ENCODE data around the gene ZMYND10.

ZMYND10 gene

DNA sequence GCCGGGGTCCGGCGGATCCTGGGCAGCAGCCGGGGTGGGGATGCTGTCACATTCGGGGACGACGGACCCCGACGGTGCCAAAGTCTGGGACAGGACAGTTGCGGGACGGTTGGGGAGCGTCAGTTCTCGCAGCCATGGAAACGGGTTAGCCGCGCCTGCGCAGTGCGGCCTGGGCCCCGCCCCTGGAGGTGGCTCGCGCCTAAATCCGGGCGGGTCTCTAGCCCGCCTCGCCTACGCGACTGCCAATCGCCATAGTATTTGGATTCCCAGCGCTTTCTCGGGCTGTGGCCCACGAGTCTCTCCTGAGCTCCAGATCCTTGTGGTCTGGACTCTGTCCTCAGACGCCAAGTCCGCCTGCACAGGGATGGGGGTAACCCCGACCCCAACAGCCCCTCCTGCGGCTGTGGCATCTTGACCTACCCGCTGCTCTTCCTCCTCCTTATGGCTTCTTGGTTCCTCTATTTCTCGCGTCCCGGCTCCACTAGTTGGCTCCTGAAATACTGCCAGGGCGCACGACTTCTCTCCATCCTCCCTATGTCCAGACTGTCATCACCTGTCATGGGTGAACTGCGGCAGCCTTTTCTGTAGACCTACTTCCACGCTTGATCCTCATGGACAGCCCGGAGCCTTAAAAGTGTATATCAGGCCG lies at the start of gene ZMYND10:
Gene ZMYND10 (minus strand): TSS at position 147 of the 649 bp plus-strand sequence. CDS start 153 bp downstream, outside the sequence.
- peak; percentile 60 for DNase-seq (ENCODE audit: low read depth)

GRCh38 chr3:50393061-50393460 lies 47.5 kb upstream of the ZMYND10 start:
- DNase-seq (ENCODE audit: low read depth), result no peak

DNA sequence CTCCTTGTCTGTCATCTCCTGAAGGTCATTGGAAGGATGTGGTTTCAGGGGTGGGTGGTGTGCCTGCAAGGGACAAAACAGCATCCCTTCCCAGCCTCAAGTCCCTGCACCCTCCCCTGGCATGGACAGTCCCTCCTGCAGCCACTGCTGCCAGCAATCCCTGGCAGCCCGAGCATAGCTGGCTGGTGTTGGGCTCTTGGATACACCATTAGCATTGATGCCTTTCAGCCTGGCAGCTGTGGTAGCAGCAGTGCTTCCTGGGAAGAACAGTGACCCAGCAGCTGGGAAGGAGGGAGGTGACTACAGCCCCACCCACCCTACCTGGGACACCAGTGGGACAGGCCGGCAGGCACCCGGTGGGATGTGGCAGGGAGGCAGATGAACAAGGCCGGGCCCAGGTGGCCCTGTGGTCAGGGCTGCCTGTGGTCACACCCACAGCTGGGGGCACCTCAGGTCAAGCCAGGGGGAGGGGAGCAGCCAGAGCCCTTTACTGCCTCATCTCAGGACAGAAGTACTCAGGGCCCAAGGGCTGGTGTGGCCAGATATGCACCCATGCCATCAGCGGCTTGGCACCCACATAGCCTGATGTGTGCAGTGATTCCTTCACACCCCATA lies 46.7 kb upstream of the ZMYND10 start:
- DNase-seq (ENCODE audit: low read depth), result no peak

- DNase-seq (ENCODE audit: low read depth), result no peak
Observed at GRCh38 chr3:50390508-50391224, 45.1 kb upstream of the ZMYND10 start.

- no peak for DNase-seq (ENCODE audit: low read depth)
Observed at GRCh38 chr3:50389414-50389767, 43.9 kb upstream of the ZMYND10 start.

DNA sequence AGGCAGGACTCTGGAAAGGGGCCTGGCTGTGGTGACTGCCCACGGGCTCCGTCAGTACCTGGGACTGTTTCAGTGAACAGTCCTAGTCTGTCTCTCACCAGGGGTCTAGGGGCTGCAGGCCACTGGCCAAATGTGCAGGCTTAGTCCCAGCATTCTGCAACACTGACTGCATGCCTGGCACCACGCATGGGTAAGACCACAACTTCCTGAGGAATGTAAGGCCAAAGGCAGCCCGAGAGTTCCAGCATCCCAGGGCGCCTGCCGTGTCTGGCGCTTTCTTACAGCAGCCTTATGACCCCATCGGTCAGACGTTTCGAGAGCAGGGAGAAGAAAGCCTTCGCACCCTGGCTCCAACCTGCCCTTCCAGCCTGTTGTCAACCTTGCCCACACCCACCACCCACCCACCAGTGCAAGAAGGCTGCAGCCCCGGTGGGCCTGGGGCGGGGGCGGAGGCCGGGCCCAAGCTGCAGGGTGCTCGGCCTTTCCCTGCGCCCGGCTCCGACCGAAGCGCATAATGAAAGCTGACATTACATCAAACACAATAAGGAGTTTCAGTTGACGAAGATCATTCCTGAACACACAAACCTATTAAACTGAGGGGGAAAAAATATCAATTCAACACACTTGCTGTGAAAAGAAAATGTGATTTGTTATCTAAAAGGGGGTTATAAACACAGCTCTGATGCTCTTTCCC lies 43.3 kb upstream of the ZMYND10 start:
- DNase-seq (ENCODE audit: low read depth), result no peak

- no peak for DNase-seq (ENCODE audit: low read depth)
Observed at GRCh38 chr3:50388016-50388719, 42.6 kb upstream of the ZMYND10 start.

DNA sequence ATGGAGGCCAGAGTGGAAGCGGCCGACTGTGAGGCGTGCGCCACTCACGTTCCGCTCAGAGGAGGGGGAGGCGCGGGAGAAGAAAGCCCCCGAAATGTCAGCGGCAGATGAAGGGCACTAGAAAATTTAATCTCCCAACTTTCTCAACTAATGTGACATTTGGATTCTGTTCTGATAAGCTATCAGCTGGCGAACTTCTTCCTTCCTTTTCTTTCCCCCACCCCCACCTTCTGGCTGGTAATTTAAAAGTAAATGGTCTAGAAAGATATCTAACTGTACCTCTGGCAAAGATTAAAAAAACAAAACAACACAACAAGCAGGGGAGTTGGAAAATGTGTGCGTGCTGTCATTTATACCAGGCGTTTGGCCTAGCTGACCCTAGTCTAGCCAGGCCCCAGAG lies 40.2 kb upstream of the ZMYND10 start:
- no peak for DNase-seq (ENCODE audit: low read depth)

- no peak for DNase-seq (ENCODE audit: low read depth)
Observed at GRCh38 chr3:50383750-50384149, 38.2 kb upstream of the ZMYND10 start.

GRCh38 chr3:50382722-50383121 lies 37.2 kb upstream of the ZMYND10 start:
- DNase-seq (ENCODE audit: low read depth), result no peak

GRCh38 chr3:50381383-50381782 lies 35.9 kb upstream of the ZMYND10 start:
- no peak for DNase-seq (ENCODE audit: low read depth)

DNA sequence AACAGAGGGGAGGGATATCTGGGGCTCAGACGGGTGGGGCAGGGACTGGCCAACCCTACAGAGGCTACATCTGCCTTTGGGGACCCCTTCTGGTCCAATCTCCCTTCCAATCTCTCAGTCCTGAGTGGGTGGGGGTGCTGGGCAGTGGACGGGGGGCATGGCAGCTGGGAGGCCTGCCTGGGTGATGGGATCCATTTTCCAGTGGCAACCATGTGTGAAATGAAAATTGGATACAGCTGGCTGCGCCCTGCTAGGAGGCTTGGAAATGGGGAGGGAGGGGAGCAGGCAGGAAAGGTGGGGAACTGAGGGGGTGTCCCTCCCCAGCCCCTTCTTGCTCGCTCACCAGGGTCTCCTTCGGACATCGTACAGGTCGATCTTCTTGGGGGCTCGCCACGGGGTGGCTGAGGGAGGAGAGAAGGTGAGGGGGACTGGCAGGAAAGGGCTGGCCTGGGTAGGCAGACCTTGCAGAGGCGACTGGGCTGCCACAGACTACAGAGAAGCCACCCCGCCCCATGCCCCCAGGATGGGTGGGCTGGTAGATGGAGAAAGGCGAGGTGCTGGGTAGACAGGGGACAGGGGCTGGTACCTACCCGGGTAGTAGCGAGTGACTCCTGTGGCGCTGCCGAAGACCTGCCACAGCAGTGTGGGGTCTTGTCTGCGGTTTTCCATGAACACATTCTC lies 35.0 kb upstream of the ZMYND10 start:
- DNase-seq (ENCODE audit: low read depth), result no peak

GRCh38 chr3:50378757-50379156 lies 33.2 kb upstream of the ZMYND10 start:
- no peak for DNase-seq (ENCODE audit: low read depth)

DNA sequence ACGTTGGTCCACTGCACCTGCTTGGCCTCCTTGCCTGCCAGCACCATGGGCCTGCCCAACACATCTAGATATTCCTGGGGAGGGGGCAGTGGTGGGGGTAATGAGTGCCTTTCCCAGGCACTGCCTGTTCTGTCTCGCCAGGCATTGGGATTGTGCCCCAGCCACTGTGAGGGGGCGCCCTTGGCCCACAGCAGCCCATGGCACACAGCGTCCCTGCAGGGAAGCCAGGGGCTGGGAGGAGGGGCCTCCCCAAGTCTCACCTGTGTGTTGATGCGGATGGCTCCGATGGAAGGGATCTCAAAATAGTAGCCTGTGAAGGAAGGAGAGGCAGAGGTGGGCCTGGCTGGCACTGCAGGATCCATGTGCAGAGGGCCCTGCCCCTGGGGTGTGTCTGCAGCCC lies 32.5 kb upstream of the ZMYND10 start:
- DNase-seq (ENCODE audit: low read depth), result no peak

DNA sequence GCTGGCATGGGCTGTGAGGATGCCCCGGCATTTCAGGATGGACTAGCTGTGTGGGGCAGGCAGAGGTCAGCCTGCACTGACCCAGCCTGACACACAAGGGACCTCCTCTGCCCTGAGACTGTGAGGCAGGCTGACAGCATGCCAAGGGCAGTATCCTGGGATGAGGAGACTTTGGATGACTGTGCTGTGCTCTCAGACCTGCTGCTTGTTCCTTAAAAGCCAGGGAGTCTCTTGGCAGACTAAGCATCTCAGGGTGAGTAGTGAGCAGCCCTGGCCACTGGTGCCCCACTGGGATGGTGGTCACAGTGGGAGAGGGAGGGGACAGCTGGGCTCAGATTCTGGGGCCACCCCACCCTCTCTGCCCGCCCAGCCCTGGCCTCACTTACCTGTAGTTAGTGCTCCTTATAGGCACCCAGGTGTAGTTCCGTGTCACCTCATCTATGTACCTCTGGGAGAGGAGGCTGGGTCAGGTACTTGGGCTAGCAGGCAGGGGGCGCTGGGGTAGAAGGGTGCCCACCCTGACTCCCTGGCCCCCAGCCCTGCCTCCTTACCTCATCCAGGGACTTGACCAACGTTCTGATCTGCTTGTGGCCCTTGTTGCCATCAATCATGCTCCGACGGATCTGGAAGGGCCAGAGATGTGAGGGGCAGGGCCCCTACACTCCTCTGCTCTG lies 29.9 kb upstream of the ZMYND10 start:
- no peak for DNase-seq (ENCODE audit: low read depth)

DNA sequence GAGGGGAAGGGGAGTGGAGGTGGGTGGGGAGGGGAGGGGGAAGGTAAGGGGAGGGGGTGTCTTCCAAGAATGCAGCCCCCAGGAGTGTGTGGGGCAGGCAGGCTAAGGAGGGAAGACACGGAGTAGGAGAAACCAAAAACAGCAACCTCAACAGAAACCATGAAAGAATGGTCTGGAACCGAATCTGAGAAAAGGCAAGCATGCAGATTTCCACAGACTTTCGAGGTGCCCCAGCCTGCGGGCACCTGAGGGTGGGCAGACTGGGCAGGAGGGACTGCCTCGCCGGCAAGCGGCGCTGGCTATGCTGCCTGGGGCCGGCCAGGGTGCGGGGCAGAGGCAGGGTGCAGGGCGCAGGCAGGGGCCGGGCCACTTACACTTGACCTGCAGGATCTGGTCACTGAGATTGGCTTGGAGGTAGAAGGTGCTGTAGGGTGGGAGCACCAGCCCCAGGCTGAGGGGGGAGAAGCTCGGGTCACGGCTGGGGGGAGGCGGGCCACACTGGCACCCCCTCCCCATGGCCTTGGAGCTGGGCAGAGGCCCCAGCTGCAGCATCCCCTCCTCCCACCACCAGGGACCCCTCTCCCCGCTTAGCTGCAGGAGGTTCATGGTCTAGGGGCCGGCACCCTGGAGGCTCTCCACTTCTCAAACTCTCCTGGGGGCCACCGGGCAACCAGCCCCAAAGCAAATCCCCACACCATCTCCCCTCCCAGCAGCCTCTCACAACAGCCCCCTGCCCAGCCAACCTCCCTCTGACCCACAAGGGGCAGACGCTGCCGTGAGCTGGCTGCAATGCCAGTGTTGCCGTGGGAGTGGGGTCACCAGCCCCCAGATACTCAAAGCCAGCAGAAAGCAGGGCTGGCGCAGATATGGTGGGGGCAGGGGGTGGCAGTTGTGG lies 29.1 kb upstream of the ZMYND10 start:
- no peak for DNase-seq (ENCODE audit: low read depth)

DNA sequence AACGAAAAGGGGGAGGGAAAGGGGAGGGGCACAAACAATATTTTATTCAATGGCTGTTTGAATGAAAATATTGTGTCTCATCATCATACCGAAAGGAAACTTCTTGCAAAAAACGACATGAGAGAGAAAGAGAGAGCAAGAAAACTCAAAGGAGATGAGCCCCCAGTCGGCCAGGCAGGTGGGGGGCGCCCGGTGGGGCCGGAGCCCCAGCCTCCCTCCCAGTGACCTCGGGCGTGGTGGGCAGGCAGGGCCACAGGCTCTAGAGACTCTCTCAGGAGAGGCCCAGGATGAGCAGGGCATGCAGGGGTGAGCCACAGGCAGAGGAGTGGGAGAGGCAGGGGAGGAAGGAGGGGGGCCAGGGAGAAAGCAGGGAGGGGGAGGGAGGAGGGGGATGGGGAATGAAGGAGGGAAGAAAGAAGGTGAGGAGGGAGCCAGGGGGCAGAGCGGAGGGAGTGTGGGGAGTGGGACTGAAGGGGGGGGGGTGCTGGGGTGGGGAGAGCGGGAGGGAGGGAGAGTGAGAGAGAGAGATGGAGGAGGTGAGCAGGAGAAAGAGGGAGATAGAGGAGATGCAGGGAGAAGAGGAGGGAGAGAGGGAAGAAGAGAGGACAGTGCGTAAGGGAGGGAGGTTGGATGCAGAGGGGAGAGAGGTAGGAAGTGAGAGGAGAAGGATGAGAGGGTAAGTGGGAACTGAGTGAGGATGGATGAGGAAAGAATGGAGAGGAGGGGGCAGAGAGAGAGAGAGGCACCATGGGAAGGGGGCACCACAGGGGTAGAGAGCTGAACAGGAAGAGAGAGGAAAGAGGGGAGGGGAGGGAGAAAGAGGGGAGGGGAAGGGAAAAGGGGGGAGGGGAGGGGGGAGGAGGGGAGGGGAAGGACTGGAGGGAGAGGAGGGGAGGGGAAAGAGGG lies 27.9 kb upstream of the ZMYND10 start:
- no peak for DNase-seq (ENCODE audit: low read depth)

GRCh38 chr3:50372349-50372748 lies 26.8 kb upstream of the ZMYND10 start:
- DNase-seq (ENCODE audit: low read depth), result no peak

- no peak for DNase-seq (ENCODE audit: low read depth)
Observed at GRCh38 chr3:50371133-50371685, 25.7 kb upstream of the ZMYND10 start.

All from activated T-cell treated with anti-CD3 and anti-CD28 coated beads for 24 hours (primary cell).